HCT116 (cell line): Measurements from ENCODE around the gene PGGHG.

Experiments
- CTCF ChIP-seq, 3 experiments: fragments of 200-600 bp in 1 of 3; sonication (generic) in 1 of 3; IDR thresholded peaks in 2 of 3; conservative IDR thresholded peaks in 1 of 3; 2 replicates each; pipeline ENCODE4 v1.5.1; 2012 to 2017; ENCODE audit warnings: low read depth in 2 of 3, low read length in 2 of 3, antibody characterized with exemption in 1 of 3, borderline replicate concordance in 1 of 3, control low read depth in 1 of 3, mild to moderate bottlenecking in 1 of 3, mixed read lengths in 1 of 3, mixed run types in 1 of 3, moderate library complexity in 1 of 3; ENCODE audit not compliant: insufficient read depth in 1 of 3
- EZH2 ChIP-seq: fragments of 200-600 bp; sonication (generic); IDR thresholded peaks from 2 replicates; pipeline ENCODE4 v1.6.1; 2017; ENCODE audit warnings: antibody characterized with exemption, mixed run types
- MAX ChIP-seq: IDR thresholded peaks from 2 replicates; pipeline ENCODE4 v1.6.1; 2012
- POLR2A ChIP-seq: IDR thresholded peaks from 2 replicates; pipeline ENCODE4 v1.7.0; 2011; ENCODE audit warnings: borderline replicate concordance; ENCODE audit not compliant: insufficient read depth, insufficient read length; ENCODE audit errors: extremely low read depth
- POLR2AphosphoS5 ChIP-seq: IDR thresholded peaks from 2 replicates; pipeline ENCODE4 v1.6.1; 2011; ENCODE audit warnings: mild to moderate bottlenecking, low read depth, low read length, moderate library complexity
- SRF ChIP-seq: IDR thresholded peaks from 2 replicates; pipeline ENCODE4 v1.6.1; 2012; ENCODE audit warnings: low read depth

GRCh38 chr11:249062-249461 lies 39.9 kb upstream of the PGGHG start:
- TF ChIP-seq CTCF (IDR thresholded peaks at IDR 0.05 in 2 of 3, conservative IDR thresholded peaks at IDR 0.05 in 1 of 3; ENCODE audit: borderline replicate concordance in 1 of 3, insufficient read depth in 1 of 3, low read depth in 2 of 3, low read length in 2 of 3) (no peak), MAX (no peak), SRF (no peak), POLR2A (no peak), EZH2 (no peak), POLR2AphosphoS5 (no peak)
